DOHH2 (cell line): ENCODE results near the gene IRF2BPL.

Source experiments
- H3F3A ChIP-seq: fragments of 200-600 bp; sonication (generic), shearing (Covaris generic); 2 replicates; pipeline ENCODE4 v1.6.0; 2016; ENCODE audit warnings: antibody characterized with exemption, mild to moderate bottlenecking; ENCODE audit not compliant: control insufficient read depth, insufficient read depth
- H3K27ac ChIP-seq: fragments of 200-600 bp; sonication (generic); 2 replicates; pipeline ENCODE4 v1.5.1; 2014; ENCODE audit warnings: low read depth, mild to moderate bottlenecking, low read length, moderate library complexity
- H3K27me3 ChIP-seq: fragments of 200-600 bp; sonication (generic); 2 replicates; pipeline ENCODE4 v1.6.1; 2014; ENCODE audit warnings: mild to moderate bottlenecking, low read length, mixed read lengths; ENCODE audit not compliant: control insufficient read depth
- H3K36me3 ChIP-seq: fragments of 200-600 bp; sonication (generic); 2 replicates; pipeline ENCODE4 v1.6.1; 2014; ENCODE audit warnings: mild to moderate bottlenecking, low read length, moderate library complexity, mixed read lengths; ENCODE audit not compliant: control insufficient read depth
- H3K4me1 ChIP-seq: fragments of 200-600 bp; sonication (generic); 2 replicates; pipeline ENCODE4 v1.6.1; 2014; ENCODE audit warnings: mild to moderate bottlenecking, low read length, mixed read lengths; ENCODE audit not compliant: control insufficient read depth
- H3K4me2 ChIP-seq: fragments of 200-600 bp; sonication (generic); 2 replicates; pipeline ENCODE4 v1.6.0; 2014; ENCODE audit warnings: mild to moderate bottlenecking, low read length, moderate library complexity
- H3K4me3 ChIP-seq: fragments of 200-600 bp; sonication (generic); 2 replicates; pipeline ENCODE4 v1.5.1; 2014; ENCODE audit warnings: mild to moderate bottlenecking, low read length, mixed read lengths
- H3K79me2 ChIP-seq: fragments of 200-600 bp; sonication (generic); 2 replicates; pipeline ENCODE4 v1.6.1; 2014; ENCODE audit warnings: mild to moderate bottlenecking, low read length, mixed read lengths; ENCODE audit not compliant: control insufficient read depth
- H3K9me2 ChIP-seq: fragments of 200-600 bp; sonication (generic); replicated peaks from 2 replicates; pipeline ENCODE4 v1.6.1; 2014; ENCODE audit warnings: mild to moderate bottlenecking, low read length, mixed read lengths; ENCODE audit not compliant: control insufficient read depth
- H3K9me3 ChIP-seq: fragments of 200-600 bp; sonication (generic); 2 replicates; pipeline ENCODE4 v1.6.1; 2014; ENCODE audit warnings: antibody characterized with exemption, low read length, mixed read lengths; ENCODE audit not compliant: control insufficient read depth, insufficient read depth
- H4K20me1 ChIP-seq: fragments of 200-600 bp; sonication (generic); 2 replicates; pipeline ENCODE4 v1.6.0; 2014; ENCODE audit warnings: low read depth, mild to moderate bottlenecking, antibody characterized with exemption, low read length, moderate library complexity; ENCODE audit not compliant: control insufficient read depth, insufficient read depth
- CTCF ChIP-seq: fragments of 200-600 bp; sonication (generic); IDR thresholded peaks from one replicate; pipeline ENCODE4 v1.5.1; 2014; ENCODE audit warnings: antibody characterized with exemption, mild to moderate bottlenecking, low read depth, low read length; ENCODE audit not compliant: poor library complexity, severe bottlenecking
- EZH2phosphoT487 ChIP-seq: fragments of 200-600 bp; sonication (generic); IDR thresholded peaks from 2 replicates; pipeline ENCODE4 v1.6.1; 2017; ENCODE audit warnings: borderline replicate concordance, mild to moderate bottlenecking, antibody characterized with exemption, low read length, moderate library complexity, mixed read lengths

IRF2BPL gene

GRCh38 chr14:76993752-76994151, 34.8 kb downstream of the IRF2BPL start:
- Histone ChIP-seq H4K20me1 (no peaks in the 10 kb centered on the region), H3K9me2 (no peaks in the 10 kb centered on the region), H3K4me1 (peaks cover 3% of the 10 kb centered on the region; the same call in 1 of the 2 replicates), H3K27me3 (peaks cover 27% of the 10 kb centered on the region), H3K4me2 (no peak overlapping the region), H3K27ac (no peak overlapping the region), H3K4me3 (no peak overlapping the region), H3F3A (no peaks in the 10 kb centered on the region), H3K36me3 (no peaks in the 10 kb centered on the region), H3K79me2 (no peaks in the 10 kb centered on the region), H3K9me3 (no peaks in the 10 kb centered on the region)
- no peak for TF ChIP-seq EZH2phosphoT487
- no peak for TF ChIP-seq CTCF

GRCh38 chr14:76990084-76990483, 38.4 kb downstream of the IRF2BPL start:
- no peaks in the 10 kb centered on the region for H3K9me3 ChIP-seq
- H3K4me3 ChIP-seq = no peak overlapping the region
- TF ChIP-seq EZH2phosphoT487 (no peak), CTCF (no peak)
- H3K27ac ChIP-seq = no peak overlapping the region
- peaks cover 4% of the 10 kb centered on the region for H3K27me3 ChIP-seq
- no peaks in the 10 kb centered on the region for H3K79me2 ChIP-seq
- H3K36me3 ChIP-seq = no peaks in the 10 kb centered on the region
- H3F3A ChIP-seq = no peaks in the 10 kb centered on the region
- no peaks in the 10 kb centered on the region for H4K20me1 ChIP-seq
- H3K9me2 ChIP-seq = no peaks in the 10 kb centered on the region
- peaks cover 3% of the 10 kb centered on the region; the same call in 1 of the 2 replicates for H3K4me1 ChIP-seq
- no peak overlapping the region for H3K4me2 ChIP-seq

GRCh38 chr14:76987956-76988520, 40.5 kb downstream of the IRF2BPL start:
- Histone ChIP-seq H3K4me3 (no peak overlapping the region), H3K9me3 (no peaks in the 10 kb centered on the region), H3K4me1 (no peaks in the 10 kb centered on the region), H3K36me3 (no peaks in the 10 kb centered on the region), H3K9me2 (no peaks in the 10 kb centered on the region), H4K20me1 (no peaks in the 10 kb centered on the region), H3K79me2 (no peaks in the 10 kb centered on the region), H3F3A (no peaks in the 10 kb centered on the region), H3K27ac (no peak overlapping the region), H3K4me2 (no peak overlapping the region), H3K27me3 (peaks cover 7% of the 10 kb centered on the region; the same call in 1 of the 2 replicates)
- TF ChIP-seq CTCF (no peak), EZH2phosphoT487 (no peak)
